HL-60 (cell line): ENCODE results near the gene TTLL7.

Experiments used
- CTCF ChIP-seq: IDR thresholded peaks from one replicate; pipeline ENCODE4 v1.5.1; 2011; ENCODE audit warnings: low read length, control low read depth, inconsistent platforms; ENCODE audit not compliant: insufficient read depth
- GABPA ChIP-seq: IDR thresholded peaks from 2 replicates; pipeline ENCODE4 v1.6.1; 2012; ENCODE audit warnings: low read depth
- POLR2AphosphoS5 ChIP-seq: IDR thresholded peaks from 2 replicates; pipeline ENCODE4 v1.6.1; 2012; ENCODE audit warnings: low read depth
- REST ChIP-seq: IDR thresholded peaks from 2 replicates; pipeline ENCODE4 v1.6.1; 2012; ENCODE audit warnings: low read depth; ENCODE audit not compliant: insufficient replicate concordance
- SPI1 ChIP-seq: IDR thresholded peaks from 2 replicates; pipeline ENCODE4 v1.6.1; 2012; ENCODE audit warnings: low read depth, mild to moderate bottlenecking, borderline replicate concordance

- TF ChIP-seq CTCF (no peak), GABPA (no peak), POLR2AphosphoS5 (no peak), REST (no peak), SPI1 (no peak)
Observed at GRCh38 chr1:83934550-83934949, 64.4 kb downstream of the TTLL7 start.
